Gastrocnemius medialis (tissue), 4 donors: ENCODE measurements around the gene OR5K3.

ENCODE experiments used
- CTCF ChIP-seq, 5 experiments: fragments of 450-650 bp in 3 of 5; fragments of 200-600 bp in 2 of 5; sonication (generic) in 2 of 5; IDR thresholded peaks in 4 of 5; conservative IDR thresholded peaks in 1 of 5; 1 replicate in 4 of 5; 2 replicates in 1 of 5; pipeline ENCODE4 v1.5.1; 2016 to 2019; ENCODE audit warnings: antibody characterized with exemption in 5 of 5, mild to moderate bottlenecking in 3 of 5, moderate library complexity in 3 of 5
- POLR2A ChIP-seq, 2 donors: fragments of 450-650 bp; IDR thresholded peaks; one replicate each; pipeline ENCODE4 v1.6.1; 2017; ENCODE audit warnings: antibody characterized with exemption in 2 of 2, mild to moderate bottlenecking in 2 of 2, moderate library complexity in 2 of 2

DNA sequence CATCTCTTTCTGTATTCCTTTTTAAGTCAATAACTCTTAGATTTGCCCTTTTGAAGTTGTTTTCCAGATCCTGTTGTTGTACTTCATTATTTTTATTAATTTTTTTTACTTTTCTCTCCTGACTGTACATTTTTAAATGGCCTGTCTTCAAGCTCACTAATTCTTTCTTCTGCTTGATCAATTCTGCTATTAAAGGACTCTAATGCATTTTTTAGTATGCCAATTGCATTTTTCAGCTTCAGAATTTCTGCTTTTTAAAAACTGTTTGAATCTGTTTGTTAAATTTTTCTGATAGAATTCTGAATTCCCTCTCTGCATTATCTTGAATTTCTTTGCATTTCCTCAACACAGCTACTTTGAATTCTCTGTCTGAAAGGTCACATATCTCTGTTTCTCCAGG, 31.2 kb upstream of the OR5K3 start:
- TF ChIP-seq CTCF (IDR thresholded peaks at IDR 0.05 in 4 of 5, conservative IDR thresholded peaks at IDR 0.05 in 1 of 5) (no peak), POLR2A (IDR thresholded peaks at IDR 0.05) (no peak)
